ELF-1 (cell line): ENCODE results near the gene FKBP2.

Source experiments
- DNase-seq: peaks from one replicate; pipeline ENCODE4 v3.0.0-alpha.2; 2016; ENCODE audit warnings: low read depth, low spot score

Gene FKBP2

GRCh38 chr11:64219354-64219684, 21.6 kb upstream of the FKBP2 start:
- no peak for DNase-seq

- no peak for DNase-seq
These were observed 21.1 kb upstream of the FKBP2 start for GRCh38 chr11:64219755-64220154.

GRCh38 chr11:64220271-64220670, 20.6 kb upstream of the FKBP2 start:
- no peak for DNase-seq

- no peak for DNase-seq
These were observed 20.1 kb upstream of the FKBP2 start for GRCh38 chr11:64220798-64221197.

DNA sequence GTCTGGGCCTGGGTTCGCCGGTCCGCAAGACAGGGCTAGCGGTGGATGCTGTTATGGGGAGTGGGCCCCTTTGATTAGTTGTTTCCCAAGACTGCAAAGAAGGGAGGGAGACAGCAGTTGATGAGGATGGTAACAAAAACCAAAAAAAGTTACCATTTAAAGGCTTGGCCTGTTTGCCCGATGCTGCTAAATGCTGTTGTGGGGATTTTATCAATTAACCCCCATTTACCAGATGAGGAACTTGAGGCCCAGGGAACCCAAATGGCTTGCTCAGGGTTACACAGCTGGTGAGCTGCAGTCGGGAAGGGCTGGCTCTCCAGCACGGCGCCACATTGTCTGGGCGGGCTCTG, 18.3 kb upstream of the FKBP2 start:
- no peak for DNase-seq

- no peak for DNase-seq
These were observed 17.8 kb upstream of the FKBP2 start for GRCh38 chr11:64223001-64223651.

GRCh38 chr11:64224151-64224890, 16.6 kb upstream of the FKBP2 start:
- DNase-seq = no peak

- DNase-seq = no peak
These were observed 15.8 kb upstream of the FKBP2 start for GRCh38 chr11:64224891-64225607.

DNA sequence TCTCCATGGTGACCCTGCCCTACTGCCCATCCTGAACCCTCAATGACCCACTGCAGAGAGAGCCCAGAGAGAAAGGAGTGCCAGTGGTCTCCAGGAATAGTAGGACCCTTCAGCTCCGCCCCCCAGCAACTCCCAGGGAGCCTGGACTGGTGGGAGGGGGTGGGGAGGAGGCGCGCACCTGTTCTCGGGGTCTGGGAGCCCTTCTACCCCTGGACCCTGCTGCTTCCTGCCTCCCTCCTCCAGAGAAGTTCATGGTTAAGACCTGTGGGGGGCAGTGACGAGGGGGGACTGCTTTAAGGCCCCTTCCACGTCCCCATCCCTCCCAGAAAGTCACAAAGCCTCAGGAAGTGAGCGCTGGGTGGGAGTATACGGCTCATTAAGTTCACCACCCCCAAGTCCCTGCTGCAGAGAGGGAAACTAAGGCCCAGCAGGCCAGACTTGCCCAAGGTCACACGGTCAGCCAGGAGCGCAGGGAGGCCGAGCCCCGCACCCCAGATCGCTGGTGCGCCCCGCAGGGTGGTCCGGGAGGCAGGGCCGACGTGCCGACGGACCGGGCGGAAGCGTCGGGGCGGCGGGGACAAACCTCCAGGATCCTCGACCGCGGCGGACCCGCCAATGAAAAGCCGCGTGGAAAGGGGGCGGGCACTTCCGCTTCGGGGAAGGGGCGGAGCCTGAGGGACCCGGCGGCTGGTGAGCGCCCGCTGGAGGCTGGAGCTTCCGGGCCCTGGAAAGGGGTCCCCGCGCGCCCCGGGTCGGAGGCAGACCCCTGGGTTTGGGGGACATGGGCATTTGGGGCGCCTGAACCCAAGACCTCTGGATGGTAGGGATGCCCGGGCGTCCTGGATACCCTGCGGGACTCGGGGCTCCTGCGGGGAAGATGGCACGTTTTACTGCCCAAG, 15.0 kb upstream of the FKBP2 start, which contains the start of the genes NUDT22 and TRPT1:
Gene NUDT22, plus strand, starts transcription at position 667 of the 899 bp plus-strand sequence. CDS start 379 bp downstream, outside the sequence.
Gene TRPT1, minus strand, starts transcription at position 579 of the 899 bp plus-strand sequence. Its CDS starts 326 bp downstream, at position 253.
- DNase-seq = peak; percentile 86

DNA sequence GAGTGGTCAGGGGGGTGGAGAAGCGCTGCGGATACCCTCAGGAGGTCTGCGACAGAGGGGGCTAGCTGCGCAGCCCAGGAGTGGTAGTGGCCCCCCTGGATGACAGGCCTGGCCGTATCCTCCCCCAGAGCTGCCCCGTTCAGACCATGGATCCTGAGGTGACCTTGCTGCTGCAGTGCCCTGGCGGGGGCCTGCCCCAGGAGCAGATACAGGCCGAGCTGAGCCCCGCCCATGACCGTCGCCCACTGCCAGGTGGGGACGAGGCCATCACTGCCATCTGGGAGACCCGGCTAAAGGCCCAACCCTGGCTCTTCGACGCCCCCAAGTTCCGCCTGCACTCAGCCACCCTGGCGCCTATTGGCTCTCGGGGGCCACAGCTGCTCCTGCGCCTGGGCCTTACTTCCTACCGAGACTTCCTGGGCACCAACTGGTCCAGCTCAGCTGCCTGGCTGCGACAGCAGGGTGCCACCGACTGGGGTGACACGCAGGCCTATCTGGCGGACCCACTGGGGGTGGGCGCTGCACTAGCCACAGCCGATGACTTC, 14.3 kb upstream of the FKBP2 start:
- DNase-seq = no peak

DNA sequence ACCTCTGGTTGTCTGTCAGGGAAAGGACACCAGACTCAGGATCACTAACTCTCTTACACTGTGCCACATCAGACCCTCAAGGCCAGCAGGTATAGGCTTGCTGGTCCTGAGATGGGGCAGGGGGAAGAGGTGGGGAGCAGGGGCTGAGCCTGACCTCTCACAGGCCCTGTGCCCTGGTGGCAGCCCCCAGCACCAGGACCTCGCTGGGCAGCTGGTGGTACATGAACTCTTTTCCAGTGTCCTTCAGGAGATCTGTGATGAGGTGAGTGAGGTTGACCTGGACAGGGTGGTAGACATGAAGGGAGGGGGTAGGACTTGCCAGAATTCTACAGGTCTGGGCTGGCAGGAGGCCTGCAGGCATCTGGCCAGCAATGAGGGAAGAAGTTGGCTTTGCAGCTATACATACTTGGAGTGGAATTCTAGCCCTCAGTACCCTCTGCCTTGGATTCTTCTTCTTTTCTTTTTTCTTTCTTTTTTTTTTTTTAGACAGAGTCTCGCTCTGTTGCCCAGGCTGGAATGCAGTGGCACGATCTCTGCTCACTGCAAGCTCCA, 13.4 kb upstream of the FKBP2 start:
- no peak for DNase-seq

- DNase-seq = no peak
These were observed 11.7 kb upstream of the FKBP2 start for GRCh38 chr11:64229090-64229743.

GRCh38 chr11:64229744-64230170, 11.1 kb upstream of the FKBP2 start:
- no peak for DNase-seq

DNA sequence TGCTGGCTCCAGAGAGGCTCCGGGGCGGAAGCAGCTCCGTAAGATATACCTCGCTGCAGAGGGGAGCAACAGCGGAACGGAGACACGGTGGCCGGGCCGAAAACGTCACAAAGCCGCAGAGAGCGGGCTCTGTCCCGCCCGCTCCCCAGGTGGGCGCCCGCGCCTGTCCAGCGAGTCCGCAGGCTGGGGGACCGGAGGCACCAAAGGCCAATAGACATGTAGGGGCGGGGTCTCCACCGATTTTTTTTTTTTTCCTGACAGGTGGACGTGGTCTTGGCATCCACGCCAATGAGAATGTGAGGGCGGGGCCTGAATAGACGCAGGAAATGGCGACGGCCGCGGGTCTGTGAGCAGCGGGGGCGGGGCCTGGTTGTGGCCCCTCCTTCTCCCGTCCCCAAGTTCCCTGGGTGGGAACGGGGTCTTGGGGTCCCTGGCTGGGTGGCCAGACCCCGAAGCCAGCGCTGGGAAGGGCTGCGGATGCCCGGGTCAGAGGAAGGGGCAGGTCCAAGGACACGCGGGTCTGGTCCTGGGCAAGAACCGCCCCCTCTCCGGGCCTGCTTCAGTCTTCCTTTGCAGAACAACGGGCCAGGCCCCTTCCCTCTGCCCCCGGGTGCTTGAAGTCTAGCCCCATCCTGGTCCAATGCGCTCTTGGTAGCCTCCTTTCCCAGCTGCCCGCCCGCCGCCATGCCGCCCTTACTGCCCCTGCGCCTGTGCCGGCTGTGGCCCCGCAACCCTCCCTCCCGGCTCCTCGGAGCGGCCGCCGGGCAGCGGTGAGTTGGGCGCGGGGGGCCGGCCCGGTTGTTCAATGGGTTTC, 10.5 kb upstream of the FKBP2 start, which contains the start of gene DNAJC4:
Gene DNAJC4, plus strand, starts transcription at position 378 of the 814 bp plus-strand sequence. Its CDS starts 307 bp downstream, at position 685.
- DNase-seq = peak; percentile 97

GRCh38 chr11:64230985-64231365, 9.9 kb upstream of the FKBP2 start:
- no peak for DNase-seq

DNA sequence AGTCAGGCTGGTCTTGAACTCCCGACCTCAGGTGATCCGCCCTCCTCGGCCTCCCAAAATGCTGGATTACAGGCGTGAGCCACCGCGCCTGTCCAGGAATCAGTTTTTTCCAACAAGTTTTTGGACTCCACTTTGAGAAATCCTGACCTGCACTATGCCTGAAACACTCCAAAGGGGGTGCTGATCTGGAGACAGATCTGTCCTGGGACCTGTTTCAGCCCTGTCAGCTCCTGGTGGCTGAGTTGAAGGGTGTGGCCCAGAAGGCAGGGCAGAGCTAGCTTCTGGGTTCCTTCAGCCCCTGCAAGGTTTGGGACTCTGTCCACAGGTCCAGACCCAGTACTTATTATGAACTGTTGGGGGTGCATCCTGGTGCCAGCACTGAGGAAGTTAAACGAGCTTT, 9.3 kb upstream of the FKBP2 start:
- DNase-seq = no peak

- no peak for DNase-seq
These were observed 8.5 kb upstream of the FKBP2 start for GRCh38 chr11:64232182-64232966.

DNA sequence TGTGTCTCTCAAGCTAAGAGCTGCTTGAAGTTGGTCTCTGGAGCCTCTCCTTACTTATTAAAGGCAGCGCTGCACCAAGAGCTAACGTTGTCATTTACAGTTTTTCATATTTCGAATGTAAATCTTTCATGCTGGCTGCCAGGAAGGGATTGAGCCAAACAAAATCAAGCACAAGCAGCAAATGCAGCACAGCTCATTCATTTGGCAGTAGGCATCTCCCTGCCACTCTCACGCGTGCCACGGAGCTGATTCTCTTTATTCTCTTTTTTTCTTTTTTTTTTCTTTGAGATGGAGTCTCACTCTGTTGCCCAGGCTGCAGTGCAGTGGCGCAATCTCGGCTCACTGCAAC, 8.0 kb upstream of the FKBP2 start:
- DNase-seq = no peak
